A549 (cell line): Measurements from ENCODE around the gene BBX. TPM values are rescaled to one million over a fixed set of nuclear protein-coding genes. Genes with fewer than 3 reads are reported as not detected.

Source experiments
- ATAC-seq, 2 experiments: fragments of 200-7000 bp in 1 of 2; fragments of >200 bp in 1 of 2; cut with Nextera tagmentation in 1 of 2; cut with Tn5 transposase in 1 of 2; 3 replicates each; pipeline versions ENCODE4 v1.8.0 to v1.9.1; 2018 to 2020; ENCODE audit warnings: mild to moderate bottlenecking in 1 of 2, moderate library complexity in 1 of 2
- CTCF ChIA-PET: fragments of 300-600 bp; sonication (Branson Sonifier 250); formaldehyde crosslinking; extraction: SDS; loops from one replicate; lab custom pipeline; 2021; ENCODE audit warnings: antibody characterized with exemption, inconsistent platforms; lab: Yijun Ruan, JAX
- POLR2A ChIA-PET: fragments of 350-600 bp; formaldehyde crosslinking; extraction: SDS; loops from one replicate; lab custom pipeline; 2021; ENCODE audit warnings: antibody characterized with exemption, inconsistent platforms; lab: Yijun Ruan, JAX
- DNase-seq, 2 experiments: peaks; one replicate each; pipeline versions ENCODE4 v3.0.0 to v3.0.0-alpha.2; 2011 to 2016; ENCODE audit warnings: low read depth in 1 of 2, low spot score in 1 of 2
- FAIRE-seq: peaks from 2 replicates; lab custom pipeline; 2011; peaks lifted over from hg19 to GRCh38; lab: Jason Lieb, UNC
- H3K27ac ChIP-seq, 2 experiments: fragments of >200 bp; sonication (Bioruptor Twin); formaldehyde crosslinking; 3 replicates each; pipeline ENCODE4 v1.5.1; 2016 to 2017
- H3K4me1 ChIP-seq: fragments of >200 bp; sonication (Bioruptor Twin); formaldehyde crosslinking; 3 replicates; pipeline ENCODE4 v1.6.1; 2016
- H3K4me2 ChIP-seq: fragments of >200 bp; sonication (Bioruptor Twin); formaldehyde crosslinking; 3 replicates; pipeline ENCODE4 v1.6.1; 2016
- H3K4me3 ChIP-seq: fragments of >200 bp; sonication (Bioruptor Twin); formaldehyde crosslinking; 3 replicates; pipeline ENCODE4 v1.5.1; 2016
- H3K9me3 ChIP-seq: fragments of >200 bp; sonication (Bioruptor Twin); formaldehyde crosslinking; 3 replicates; pipeline ENCODE4 v1.6.1; 2016
- CEBPB ChIP-seq, 2 experiments: fragments of >200 bp in 1 of 2; sonication (Bioruptor Twin) in 1 of 2; formaldehyde crosslinking in 1 of 2; IDR thresholded peaks; 2 replicates each; pipeline ENCODE4 v1.6.1; 2012 to 2016
- CTCF ChIP-seq: fragments of >200 bp; sonication (Bioruptor Twin); formaldehyde crosslinking; IDR thresholded peaks from 3 replicates; pipeline ENCODE4 v1.5.1; 2016
- E2F6 ChIP-seq: IDR thresholded peaks from 2 replicates; pipeline ENCODE4 v1.6.1; 2012; ENCODE audit warnings: low read depth, borderline replicate concordance
- EHMT2 ChIP-seq: fragments of 200-600 bp; sonication (generic); IDR thresholded peaks from 2 replicates; pipeline ENCODE4 v1.6.1; 2016; ENCODE audit warnings: antibody characterized with exemption, low read depth, mild to moderate bottlenecking, moderate library complexity
- ELK1 ChIP-seq: fragments of 150-350 bp; IDR thresholded peaks from 2 replicates; pipeline ENCODE4 v1.6.1; 2014; ENCODE audit warnings: low read depth, mild to moderate bottlenecking, low read length
- ESRRA ChIP-seq: fragments of 150-350 bp; IDR thresholded peaks from 2 replicates; pipeline ENCODE4 v1.6.1; 2014; ENCODE audit warnings: mild to moderate bottlenecking, low read length, borderline replicate concordance
- HOXA7 ChIP-seq: fragments of 250-450 bp; sonication (Bioruptor Pico); IDR thresholded peaks from 2 replicates; pipeline ENCODE4 v1.5.0; 2020; ENCODE audit warnings: mild to moderate bottlenecking, moderate library complexity
- JUNB ChIP-seq: fragments of >200 bp; sonication (Bioruptor Twin); formaldehyde crosslinking; IDR thresholded peaks from 2 replicates; pipeline ENCODE4 v1.6.1; 2016
- KDM5A ChIP-seq: fragments of 200-600 bp; sonication (generic); IDR thresholded peaks from 2 replicates; pipeline ENCODE4 v1.6.1; 2016; ENCODE audit warnings: antibody characterized with exemption, mild to moderate bottlenecking
- MYC ChIP-seq: IDR thresholded peaks from 2 replicates; pipeline ENCODE4 v1.6.1; 2012; ENCODE audit warnings: mild to moderate bottlenecking, inconsistent platforms, low read length, improper control_type of control experiment, borderline replicate concordance
- PHF8 ChIP-seq: fragments of 200-600 bp; sonication (generic); IDR thresholded peaks from 2 replicates; pipeline ENCODE4 v1.6.1; 2016; ENCODE audit warnings: low read depth, mild to moderate bottlenecking, antibody characterized with exemption, moderate library complexity, borderline replicate concordance
- POLR2AphosphoS2 ChIP-seq: conservative IDR thresholded peaks from 2 replicates; pipeline ENCODE4 v1.6.1; 2012; ENCODE audit warnings: low read length, improper control_type of control experiment, inconsistent platforms
- RAD21 ChIP-seq, 2 experiments: fragments of >200 bp in 1 of 2; sonication (Bioruptor Twin) in 1 of 2; formaldehyde crosslinking in 1 of 2; IDR thresholded peaks in 1 of 2; conservative IDR thresholded peaks in 1 of 2; 2 replicates in 1 of 2; 3 replicates in 1 of 2; pipeline ENCODE4 v1.6.1; 2012 to 2018; ENCODE audit warnings: inconsistent platforms in 1 of 2
- RARB ChIP-seq: fragments of 250-450 bp; sonication (Bioruptor Pico); IDR thresholded peaks from 2 replicates; pipeline ENCODE4 v1.8.0; 2021; ENCODE audit warnings: mild to moderate bottlenecking, moderate library complexity
- RCOR1 ChIP-seq: fragments of 150-350 bp; IDR thresholded peaks from 2 replicates; pipeline ENCODE4 v1.6.1; 2014; ENCODE audit warnings: antibody characterized with exemption, low read length, low read depth
- RNF2 ChIP-seq: fragments of 200-600 bp; sonication (generic); IDR thresholded peaks from 2 replicates; pipeline ENCODE4 v1.6.1; 2016; ENCODE audit warnings: low read depth, mild to moderate bottlenecking, antibody characterized with exemption, moderate library complexity, borderline replicate concordance
- TFCP2L1 ChIP-seq: fragments of 250-450 bp; sonication (Bioruptor Pico); IDR thresholded peaks from 2 replicates; pipeline ENCODE4 v1.5.0; 2021; ENCODE audit warnings: mild to moderate bottlenecking
- ZC3H11A ChIP-seq: fragments of 450-650 bp; IDR thresholded peaks from 2 replicates; pipeline ENCODE4 v1.6.1; 2014; ENCODE audit warnings: antibody characterized with exemption, mild to moderate bottlenecking
- WGBS: methylation state at CpG from one replicate; pipeline ENCODE4 v1.1.6; 2017; ENCODE audit errors: missing lambda C conversion rate; 5-methylcytosine and 5-hydroxymethylcytosine counted together
- polyA plus RNA-seq, 4 experiments: library from polyadenylated mRNA; depleted of rRNA in 3 of 4; stranded (reverse); fragments of >200 nt; fragmentation: RNase III in 1 of 4; extraction: RNeasy Plus Mini Kit Qiagen cat#74134 plus additional on column Dnase treatment in 1 of 4; gene quantifications; 2 replicates in 3 of 4; 3 replicates in 1 of 4; pipeline ENCODE4 v1.2.3, GENCODE V29; 2011 to 2017

Gene BBX
- polyA plus RNA-seq, 2 of the 4 experiments (the other 2 are of a cell fraction) = 16.7 to 62.8 TPM

GRCh38 chr3:107619549-107619948 is 96.8 kb downstream of the BBX start:
- POLR2A ChIA-PET = interaction anchor here (0.7 kb wide), 1 partner anchor 374 kb away, joined by 4 read pairs; no protein-coding TSS in a partner anchor
- H3K4me3 ChIP-seq = no peak overlapping the region
- CTCF ChIA-PET = no interaction called here
- no peak for TF ChIP-seq EHMT2
- TF ChIP-seq TFCP2L1 (CRISPR knock-in tag) = no peak
- no peak for TF ChIP-seq CEBPB (IDR thresholded peaks at IDR 0.05)
- no peak for TF ChIP-seq CTCF
- TF ChIP-seq RNF2 = no peak
- no peak for TF ChIP-seq ESRRA
- TF ChIP-seq JUNB = no peak
- no peak for TF ChIP-seq RCOR1
- TF ChIP-seq, all 56 proteins: peak for 0
- Histone ChIP-seq H3K9me3 (no peaks in the 10 kb centered on the region), H3K27ac (no peak overlapping the region), H3K4me2 (no peak overlapping the region), H3K4me1 (no peaks in the 10 kb centered on the region)
- ATAC-seq (no peak), FAIRE-seq (no peak), DNase-seq (no peak)
- 86% methylated on average over 2 of the region's 2 CpGs for WGBS

GRCh38 chr3:107620534-107620933 is 97.8 kb downstream of the BBX start:
- H3K4me2 ChIP-seq = no peak overlapping the region
- H3K27ac ChIP-seq = no peak overlapping the region
- no peak for FAIRE-seq
- no peak for TF ChIP-seq ZC3H11A
- no peak for TF ChIP-seq RNF2
- TF ChIP-seq RARB = no peak
- TF ChIP-seq MYC = no peak
- no peak for TF ChIP-seq ELK1
- no peak for TF ChIP-seq HOXA7 (CRISPR knock-in tag)
- no peak for TF ChIP-seq CEBPB (IDR thresholded peaks at IDR 0.05)
- no peaks in the 10 kb centered on the region for H3K9me3 ChIP-seq
- no peak for ATAC-seq
- no peak for DNase-seq
- H3K4me1 ChIP-seq = no peaks in the 10 kb centered on the region
- WGBS = 81% methylated on average over 3 of the region's 3 CpGs
- POLR2A ChIA-PET = no interaction called here
- H3K4me3 ChIP-seq = no peak overlapping the region
- CTCF ChIA-PET = no interaction called here

- no peak overlapping the region for H3K4me3 ChIP-seq
- H3K4me1 ChIP-seq = no peaks in the 10 kb centered on the region
- ATAC-seq (no peak), DNase-seq (no peak), FAIRE-seq (no peak)
- TF ChIP-seq PHF8 (no peak), RAD21 (conservative IDR thresholded peaks at IDR 0.05 in 1 of 2, IDR thresholded peaks at IDR 0.05 in 1 of 2) (no peak), KDM5A (no peak), POLR2AphosphoS2 (no peak), E2F6 (no peak)
- H3K27ac ChIP-seq = no peak overlapping the region
- POLR2A ChIA-PET = no interaction called here
- no peaks in the 10 kb centered on the region for H3K9me3 ChIP-seq
- WGBS = 88% methylated on average over 3 of the region's 3 CpGs
- H3K4me2 ChIP-seq = no peak overlapping the region
- CTCF ChIA-PET = interaction anchor here (1.2 kb wide), 1 partner anchor 22 kb away, joined by 3 read pairs; no protein-coding TSS in a partner anchor
Measured at GRCh38 chr3:107621465-107621864, 98.7 kb downstream of the BBX start.
